ENCODE results near the gene MAPK4. TPM values are rescaled to one million over a fixed set of nuclear protein-coding genes. Genes with fewer than 3 reads are reported as not detected.

The MAPK4 gene
- total and polyA plus RNA-seq, 10 of the 15 experiments (the other 5 are each of a cell fraction or from before 2014, with no cell fraction given): 0.03 to 0.11 (median 0.06) TPM; not detected in 4

GRCh38 chr18:50545936-50546335, 14.0 kb upstream of the MAPK4 start (continued):
- TF ChIP-seq ATF2 (IDR thresholded peaks at IDR 0.05; ENCODE audit: low read length): no peak
- TF ChIP-seq STAT3 (IDR thresholded peaks at IDR 0.05; ENCODE audit: low read depth, low read length): no peak

GRCh38 chr18:50548160-50548559, 11.7 kb upstream of the MAPK4 start:
- whole genome bisulfite sequencing (ENCODE audit: insufficient coverage, insufficient replicate concordance, low lambda C conversion rate, missing lambda C conversion rate): 0% methylated on average over 1 of the region's 1 CpG
- in situ Hi-C loops (cut with MboI) (no loop called here), intact Hi-C loops (cut with micrococcal nuclease; ENCODE audit: unreplicated experiment) (no loop called here)
- H3K36me3 ChIP-seq (ENCODE audit: control insufficient read depth in 2 of 2, insufficient read depth in 2 of 2, low read length in 1 of 2): no peaks in the 10 kb centered on the region
- no peaks in the 10 kb centered on the region for H3K9me3 ChIP-seq (replicated peaks; ENCODE audit: control insufficient read depth, insufficient read depth, low read length)
- no peak for ATAC-seq
- no peak overlapping the region for H3K9ac ChIP-seq (ENCODE audit: control insufficient read depth, insufficient read depth, low read length)
- no peaks in the 10 kb centered on the region; a peak in 1 of 4 replicates for H3K27me3 ChIP-seq (replicated peaks in 1 of 2; ENCODE audit: control insufficient read depth in 2 of 2, insufficient read depth in 2 of 2, low read length in 1 of 2)
- no peak for DNase-seq (ENCODE audit: low read depth, low spot score)
- POLR2A ChIA-PET: no interaction called here
- no peaks in the 10 kb centered on the region for H3K79me2 ChIP-seq (ENCODE audit: control insufficient read depth, insufficient read depth, low read length)
- H3K27ac ChIP-seq (ENCODE audit: control insufficient read depth, insufficient read depth): no peak overlapping the region
- SMC1A ChIA-PET (ENCODE audit: uncharacterized antibody, unreplicated experiment): no interaction called here
- H3K4me1 ChIP-seq (ENCODE audit: control insufficient read depth, insufficient read depth, low read length): no peaks in the 10 kb centered on the region
- no peak overlapping the region for H2AFZ ChIP-seq (ENCODE audit: control insufficient read depth, low read depth, low read length)
- no peak for FAIRE-seq
- no peak overlapping the region for H3K4me2 ChIP-seq (ENCODE audit: control insufficient read depth, insufficient read depth)
- RAD21 ChIA-PET (ENCODE audit: unreplicated experiment): no interaction called here
- H3K4me3 ChIP-seq: no peak overlapping the region
- CTCF ChIA-PET: no interaction called here
- no TSS peak for BruUV-seq (replicated peaks)
- H4K20me1 ChIP-seq (ENCODE audit: control insufficient read depth, insufficient read depth): no peaks in the 10 kb centered on the region
- no peak for TF ChIP-seq EGR1 (IDR thresholded peaks at IDR 0.05; ENCODE audit: borderline replicate concordance in 1 of 2, low read depth in 2 of 2, low read length in 2 of 2)
- TF ChIP-seq ZSCAN29 (IDR thresholded peaks at IDR 0.05): no peak
- TF ChIP-seq STAT1 (conservative IDR thresholded peaks at IDR 0.05): no peak
- TF ChIP-seq ATF3 (IDR thresholded peaks at IDR 0.05; ENCODE audit: borderline replicate concordance, extremely low read depth, low read depth, low read length): no peak
- no peak for TF ChIP-seq TARDBP (IDR thresholded peaks at IDR 0.05; ENCODE audit: borderline replicate concordance)
- TF ChIP-seq HDAC6 (IDR thresholded peaks at IDR 0.05; ENCODE audit: unreplicated experiment): no peak
- no peak for TF ChIP-seq ZNF24 (IDR thresholded peaks at IDR 0.05)
- no peak for TF ChIP-seq SKIL (IDR thresholded peaks at IDR 0.05; ENCODE audit: low read depth, poor library complexity, severe bottlenecking)
- TF ChIP-seq CHD2 (IDR thresholded peaks at IDR 0.05; ENCODE audit: borderline replicate concordance, low read depth, low read length): no peak
- no peak for TF ChIP-seq GATAD2B (conservative IDR thresholded peaks at IDR 0.05; ENCODE audit: low read depth)
- TF ChIP-seq SIX5 (IDR thresholded peaks at IDR 0.05; ENCODE audit: low read depth, low read length, severe bottlenecking): no peak
- TF ChIP-seq IRF3 (IDR thresholded peaks at IDR 0.05): no peak
- TF ChIP-seq SMAD1 (IDR thresholded peaks at IDR 0.05; ENCODE audit: low read depth, partially characterized antibody): no peak
- TF ChIP-seq IKZF1 (conservative IDR thresholded peaks at IDR 0.05): no peak
- TF ChIP-seq GABPA (IDR thresholded peaks at IDR 0.05; ENCODE audit: low read depth): no peak
- no peak for TF ChIP-seq MAX (IDR thresholded peaks at IDR 0.05; ENCODE audit: low read depth, low read length)

All from GM12878 (cell line).